ENCODE measurements around the gene IL2RA. TPM values are rescaled to one million over a fixed set of nuclear protein-coding genes. Genes with fewer than 3 reads are reported as not detected.
A peak's percentile ranks its signal among the peaks of the same experiment; 100 is the strongest.
"Not testable (repeated sequence)": the region's sequence is repeated elsewhere in the genome, so short reads cannot be mapped to it uniquely, and the experiment has no call there.

Gene IL2RA
- 1.6 TPM in 1 of 2 replicates, not detected in the other for total RNA-seq (2014; rRNA removed; shearing (Covaris generic); ENCODE audit: low replicate concordance)

GRCh38 chr10:6062101-6062771 lies at the start of gene IL2RA:
Gene IL2RA, minus strand, starts transcription at chr10:6062367. Its CDS starts 216 bp downstream, at chr10:6062151.
- Histone ChIP-seq H3K27ac (ENCODE audit: low read length) (no peak within 1 kb of the TSS), H3K79me2 (ENCODE audit: low read length) (no peaks in the 10 kb centered on the region), H4K20me1 (ENCODE audit: insufficient read depth, low read depth, low read length) (no peaks in the 10 kb centered on the region), H3K9ac (ENCODE audit: low read length) (no peak within 1 kb of the TSS; the same call in 1 of the 2 replicates), H3K36me3 (ENCODE audit: insufficient read depth, low read length) (no peaks in the 10 kb centered on the region), H2AFZ (ENCODE audit: low read length) (no peak within 1 kb of the TSS), H3K27me3 (ENCODE audit: low read length) (no peaks in the 10 kb centered on the region), H3K4me3 (ENCODE audit: low read length) (peak within 1 kb of the TSS; percentile 39; the same call in 1 of the 2 replicates), H3K9me2 (replicated peaks; ENCODE audit: insufficient read depth, low read length) (no peaks in the 10 kb centered on the region), H3K9me3 (ENCODE audit: low read length) (no peaks in the 10 kb centered on the region), H3K4me2 (ENCODE audit: low read depth, low read length, poor library complexity, severe bottlenecking) (peak within 1 kb of the TSS; percentile 32), H3K4me1 (ENCODE audit: low read length) (peaks cover 8% of the 10 kb centered on the region)
- DNase-seq, result no peak

GRCh38 chr10:6110136-6110535 lies 48.0 kb upstream of the IL2RA start:
- Histone ChIP-seq H3K4me3 (ENCODE audit: low read length) (no peak overlapping the region), H3K9me2 (replicated peaks; ENCODE audit: insufficient read depth, low read length) (no peaks in the 10 kb centered on the region), H3K4me1 (ENCODE audit: low read length) (peaks cover 7% of the 10 kb centered on the region), H3K79me2 (ENCODE audit: low read length) (peaks cover 27% of the 10 kb centered on the region), H3K27ac (ENCODE audit: low read length) (no peak overlapping the region), H3K9me3 (ENCODE audit: low read length) (no peaks in the 10 kb centered on the region), H3K9ac (ENCODE audit: low read length) (no peak overlapping the region), H2AFZ (ENCODE audit: low read length) (no peak overlapping the region), H4K20me1 (ENCODE audit: insufficient read depth, low read depth, low read length) (peaks cover 12% of the 10 kb centered on the region; the same call in 1 of the 2 replicates), H3K4me2 (ENCODE audit: low read depth, low read length, poor library complexity, severe bottlenecking) (no peak overlapping the region), H3K36me3 (ENCODE audit: insufficient read depth, low read length) (peaks cover 69% of the 10 kb centered on the region), H3K27me3 (ENCODE audit: low read length) (no peaks in the 10 kb centered on the region)
- no peak for DNase-seq

- Histone ChIP-seq H3K4me1 (ENCODE audit: low read length) (peaks cover 7% of the 10 kb centered on the region), H3K9ac (ENCODE audit: low read length) (no peak overlapping the region), H3K27me3 (ENCODE audit: low read length) (no peaks in the 10 kb centered on the region), H3K27ac (ENCODE audit: low read length) (no peak overlapping the region), H3K79me2 (ENCODE audit: low read length) (peaks cover 34% of the 10 kb centered on the region), H3K4me2 (ENCODE audit: low read depth, low read length, poor library complexity, severe bottlenecking) (no peak overlapping the region), H3K4me3 (ENCODE audit: low read length) (no peak overlapping the region), H3K9me3 (ENCODE audit: low read length) (no peaks in the 10 kb centered on the region), H2AFZ (ENCODE audit: low read length) (no peak overlapping the region), H3K9me2 (replicated peaks; ENCODE audit: insufficient read depth, low read length) (no peaks in the 10 kb centered on the region), H4K20me1 (ENCODE audit: insufficient read depth, low read depth, low read length) (peaks cover 12% of the 10 kb centered on the region; the same call in 1 of the 2 replicates), H3K36me3 (ENCODE audit: insufficient read depth, low read length) (peaks cover 69% of the 10 kb centered on the region)
- no peak for DNase-seq
Observed at GRCh38 chr10:6109444-6109775, 47.2 kb upstream of the IL2RA start.

DNA sequence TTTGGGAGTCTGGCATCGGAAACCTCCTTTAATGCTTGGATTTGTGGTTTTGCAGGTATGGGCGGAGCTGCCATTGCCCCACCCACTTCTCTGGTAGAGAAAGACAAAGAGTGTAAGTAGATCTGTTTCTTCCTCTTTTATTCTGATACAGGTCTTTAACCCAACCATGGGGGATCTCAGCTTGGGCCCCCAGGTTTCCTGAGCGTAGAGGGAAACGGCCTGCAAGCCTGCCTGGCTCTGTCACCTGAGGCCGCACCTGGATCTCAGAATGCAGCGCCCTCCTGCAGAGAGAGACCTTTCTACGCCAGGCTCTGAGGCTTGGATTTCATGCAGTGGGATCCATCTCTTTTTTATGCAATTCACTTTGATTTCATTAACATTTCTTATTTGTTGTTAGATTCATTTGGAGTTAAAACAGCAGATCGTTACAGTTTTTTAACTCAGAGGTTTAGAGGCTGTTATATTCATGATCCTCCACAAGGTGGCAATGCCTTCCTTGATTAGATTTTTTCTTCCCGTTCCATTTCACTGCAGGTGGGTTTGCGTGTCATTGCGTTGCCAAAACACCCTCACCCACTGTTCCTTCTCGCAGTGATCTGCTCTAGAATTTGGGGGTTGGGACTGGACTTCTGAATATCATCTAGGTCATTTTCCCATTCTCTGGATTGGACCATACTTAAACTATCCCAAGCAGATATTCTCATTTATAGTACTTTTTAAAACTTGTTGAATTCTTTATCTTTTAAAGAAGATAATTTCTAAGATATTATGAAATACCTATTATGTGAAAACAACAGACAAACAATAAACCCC lies 46.7 kb upstream of the IL2RA start:
- H2AFZ ChIP-seq (ENCODE audit: low read length), result no peak overlapping the region
- no peaks in the 10 kb centered on the region for H3K9me2 ChIP-seq (replicated peaks; ENCODE audit: insufficient read depth, low read length)
- no peak overlapping the region for H3K4me3 ChIP-seq (ENCODE audit: low read length)
- H3K36me3 ChIP-seq (ENCODE audit: insufficient read depth, low read length), result peaks cover 69% of the 10 kb centered on the region
- peaks cover 7% of the 10 kb centered on the region for H3K4me1 ChIP-seq (ENCODE audit: low read length)
- no peak overlapping the region for H3K9ac ChIP-seq (ENCODE audit: low read length)
- H3K79me2 ChIP-seq (ENCODE audit: low read length), result peaks cover 40% of the 10 kb centered on the region
- H4K20me1 ChIP-seq (ENCODE audit: insufficient read depth, low read depth, low read length), result peaks cover 12% of the 10 kb centered on the region; the same call in 1 of the 2 replicates
- peak; percentile 70 for DNase-seq
- H3K9me3 ChIP-seq (ENCODE audit: low read length), result no peaks in the 10 kb centered on the region
- no peak overlapping the region for H3K27ac ChIP-seq (ENCODE audit: low read length)
- H3K4me2 ChIP-seq (ENCODE audit: low read depth, low read length, poor library complexity, severe bottlenecking), result no peak overlapping the region
- H3K27me3 ChIP-seq (ENCODE audit: low read length), result no peaks in the 10 kb centered on the region

DNA sequence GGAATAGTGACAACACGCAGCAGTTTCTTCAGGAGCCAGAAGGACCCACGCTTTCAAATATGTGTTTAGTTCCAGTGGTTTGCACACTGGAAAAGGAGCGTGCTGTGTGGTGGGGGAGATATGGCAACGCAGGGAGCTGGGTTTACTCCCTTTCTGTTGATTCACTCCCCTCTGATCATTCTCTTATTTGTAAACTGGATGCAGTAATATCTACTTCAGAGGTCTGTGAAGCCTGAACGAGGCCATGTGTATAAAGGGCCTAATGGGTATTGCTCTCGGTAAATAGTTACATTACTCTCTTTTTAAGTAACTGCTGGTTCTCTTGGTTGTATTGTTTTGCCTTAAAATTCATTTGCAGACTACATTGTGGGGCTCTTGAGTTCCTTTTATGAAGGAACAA lies 45.9 kb upstream of the IL2RA start:
- Histone ChIP-seq H3K4me3 (ENCODE audit: low read length) (no peak overlapping the region), H3K4me2 (ENCODE audit: low read depth, low read length, poor library complexity, severe bottlenecking) (no peak overlapping the region), H3K9ac (ENCODE audit: low read length) (no peak overlapping the region), H3K9me2 (replicated peaks; ENCODE audit: insufficient read depth, low read length) (no peaks in the 10 kb centered on the region), H3K36me3 (ENCODE audit: insufficient read depth, low read length) (peaks cover 69% of the 10 kb centered on the region), H4K20me1 (ENCODE audit: insufficient read depth, low read depth, low read length) (peaks cover 12% of the 10 kb centered on the region; the same call in 1 of the 2 replicates), H3K27me3 (ENCODE audit: low read length) (no peaks in the 10 kb centered on the region), H3K79me2 (ENCODE audit: low read length) (peaks cover 48% of the 10 kb centered on the region), H3K4me1 (ENCODE audit: low read length) (peaks cover 7% of the 10 kb centered on the region), H2AFZ (ENCODE audit: low read length) (no peak overlapping the region), H3K27ac (ENCODE audit: low read length) (no peak overlapping the region), H3K9me3 (ENCODE audit: low read length) (no peaks in the 10 kb centered on the region)
- DNase-seq, result no peak

- H3K27me3 ChIP-seq (ENCODE audit: low read length); H3K4me3 ChIP-seq (ENCODE audit: low read length); H3K4me2 ChIP-seq (ENCODE audit: low read depth, low read length, poor library complexity, severe bottlenecking); DNase-seq; H3K9ac ChIP-seq (ENCODE audit: low read length); H3K9me3 ChIP-seq (ENCODE audit: low read length); H2AFZ ChIP-seq (ENCODE audit: low read length); H3K27ac ChIP-seq (ENCODE audit: low read length); H3K4me1 ChIP-seq (ENCODE audit: low read length); H3K9me2 ChIP-seq (replicated peaks; ENCODE audit: insufficient read depth, low read length): not testable (repeated sequence)
- Histone ChIP-seq H3K36me3 (ENCODE audit: insufficient read depth, low read length) (peaks cover 69% of the 10 kb centered on the region), H3K79me2 (ENCODE audit: low read length) (peaks cover 52% of the 10 kb centered on the region), H4K20me1 (ENCODE audit: insufficient read depth, low read depth, low read length) (peaks cover 14% of the 10 kb centered on the region)
Observed at GRCh38 chr10:6107616-6108015, 45.4 kb upstream of the IL2RA start.

- H3K36me3 ChIP-seq (ENCODE audit: insufficient read depth, low read length), result peaks cover 52% of the 10 kb centered on the region
- no peaks in the 10 kb centered on the region for H3K27me3 ChIP-seq (ENCODE audit: low read length)
- H3K9ac ChIP-seq (ENCODE audit: low read length), result no peak overlapping the region
- no peak overlapping the region for H3K27ac ChIP-seq (ENCODE audit: low read length)
- peaks cover 73% of the 10 kb centered on the region for H3K79me2 ChIP-seq (ENCODE audit: low read length)
- no peaks in the 10 kb centered on the region for H3K9me2 ChIP-seq (replicated peaks; ENCODE audit: insufficient read depth, low read length)
- H3K4me2 ChIP-seq (ENCODE audit: low read depth, low read length, poor library complexity, severe bottlenecking), result no peak overlapping the region
- H3K4me1 ChIP-seq (ENCODE audit: low read length), result peaks cover 38% of the 10 kb centered on the region
- H3K4me3 ChIP-seq (ENCODE audit: low read length), result no peak overlapping the region
- DNase-seq, result no peak
- H4K20me1 ChIP-seq (ENCODE audit: insufficient read depth, low read depth, low read length), result peaks cover 13% of the 10 kb centered on the region
- no peak overlapping the region for H2AFZ ChIP-seq (ENCODE audit: low read length)
- no peaks in the 10 kb centered on the region for H3K9me3 ChIP-seq (ENCODE audit: low read length)
Observed at GRCh38 chr10:6103591-6103990, 41.4 kb upstream of the IL2RA start.

- Histone ChIP-seq H2AFZ (ENCODE audit: low read length) (no peak overlapping the region), H3K4me3 (ENCODE audit: low read length) (no peak overlapping the region), H3K4me2 (ENCODE audit: low read depth, low read length, poor library complexity, severe bottlenecking) (peak overlapping the region; percentile 77), H3K4me1 (ENCODE audit: low read length) (peaks cover 32% of the 10 kb centered on the region), H3K27ac (ENCODE audit: low read length) (peak overlapping the region; percentile 86), H3K27me3 (ENCODE audit: low read length) (no peaks in the 10 kb centered on the region), H3K9ac (ENCODE audit: low read length) (peak overlapping the region; percentile 55; the same call in 1 of the 2 replicates), H4K20me1 (ENCODE audit: insufficient read depth, low read depth, low read length) (peaks cover 21% of the 10 kb centered on the region), H3K9me3 (ENCODE audit: low read length) (no peaks in the 10 kb centered on the region), H3K79me2 (ENCODE audit: low read length) (peaks cover 86% of the 10 kb centered on the region), H3K9me2 (replicated peaks; ENCODE audit: insufficient read depth, low read length) (no peaks in the 10 kb centered on the region), H3K36me3 (ENCODE audit: insufficient read depth, low read length) (peaks cover 58% of the 10 kb centered on the region)
- DNase-seq, result no peak
Observed at GRCh38 chr10:6102128-6102527, 40.0 kb upstream of the IL2RA start.
